Glutamatergic neuron (in vitro differentiated cells): Measurements from ENCODE around the gene BOD1L1. TPM values are rescaled to one million over a fixed set of nuclear protein-coding genes. Genes with fewer than 3 reads are reported as not detected.

Experiments used
- DNase-seq: peaks from one replicate; pipeline ENCODE4 v3.0.0; 2022
- H3K27ac Mint-ChIP-seq: one replicate; pipeline ENCODE4 v1.8.0; 2020; ENCODE audit warnings: mild to moderate bottlenecking, mixed read lengths, inconsistent platforms; ENCODE audit not compliant: unreplicated experiment
- H3K27me3 Mint-ChIP-seq: one replicate; pipeline ENCODE4 v1.8.0; 2020; ENCODE audit warnings: mild to moderate bottlenecking, moderate library complexity, mixed read lengths, inconsistent platforms; ENCODE audit not compliant: unreplicated experiment
- H3K36me3 Mint-ChIP-seq: one replicate; pipeline ENCODE4 v1.8.0; 2020; ENCODE audit warnings: mild to moderate bottlenecking, mixed read lengths, inconsistent platforms; ENCODE audit not compliant: unreplicated experiment
- H3K4me1 Mint-ChIP-seq: one replicate; pipeline ENCODE4 v1.8.0; 2020; ENCODE audit warnings: mild to moderate bottlenecking, low read depth, mixed read lengths, inconsistent platforms; ENCODE audit not compliant: unreplicated experiment
- H3K4me3 Mint-ChIP-seq: one replicate; pipeline ENCODE4 v1.8.0; 2020; ENCODE audit warnings: mild to moderate bottlenecking, mixed read lengths, inconsistent platforms; ENCODE audit not compliant: unreplicated experiment
- H3K9me3 Mint-ChIP-seq: one replicate; pipeline ENCODE4 v1.8.0; 2020; ENCODE audit warnings: mild to moderate bottlenecking, moderate library complexity, mixed read lengths, inconsistent platforms; ENCODE audit not compliant: unreplicated experiment
- total RNA-seq: library from RNA; stranded (reverse); fragmentation: NEBNext Ultra II Directional; extraction: Animal tissue kit (Norgen Biotek cat#: 25700); gene quantifications from one replicate; pipeline ENCODE4 v1.2.1, GENCODE V29; 2021; ENCODE audit not compliant: unreplicated experiment
- TF ChIP-seq, protein P1 (sequence below): fragments of 200-600 bp; sonication (generic); IDR thresholded peaks from one replicate; pipeline ENCODE4 v1.5.0; 2021; ENCODE audit not compliant: partially characterized antibody, unreplicated experiment

Gene BOD1L1
- total RNA-seq, 1 donor from 2014 or later, result 57.3 TPM

DNA sequence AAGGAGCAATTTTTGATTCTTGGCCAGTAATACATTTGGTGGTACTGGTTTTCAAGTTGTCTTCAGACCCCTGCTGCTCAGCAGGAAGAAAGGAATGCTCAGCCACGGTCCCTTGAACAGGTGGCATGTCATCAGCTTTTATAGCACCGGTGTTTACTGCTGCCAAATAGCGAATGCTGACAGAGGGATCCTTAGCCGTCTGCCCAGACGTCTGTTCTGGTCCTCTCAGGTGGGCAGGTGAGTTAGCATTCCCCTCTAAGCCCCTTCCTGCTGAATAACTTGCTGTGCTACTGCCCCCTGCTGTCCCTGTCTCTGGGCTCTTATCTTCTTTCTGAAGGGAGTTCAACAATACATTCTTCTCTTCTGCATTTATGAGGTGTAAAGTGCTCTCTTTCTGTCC, 28.4 kb downstream of the BOD1L1 start:
- peaks cover 4% of the 10 kb centered on the region for H3K4me1 Mint-ChIP-seq
- TF ChIP-seq, protein P1, sequence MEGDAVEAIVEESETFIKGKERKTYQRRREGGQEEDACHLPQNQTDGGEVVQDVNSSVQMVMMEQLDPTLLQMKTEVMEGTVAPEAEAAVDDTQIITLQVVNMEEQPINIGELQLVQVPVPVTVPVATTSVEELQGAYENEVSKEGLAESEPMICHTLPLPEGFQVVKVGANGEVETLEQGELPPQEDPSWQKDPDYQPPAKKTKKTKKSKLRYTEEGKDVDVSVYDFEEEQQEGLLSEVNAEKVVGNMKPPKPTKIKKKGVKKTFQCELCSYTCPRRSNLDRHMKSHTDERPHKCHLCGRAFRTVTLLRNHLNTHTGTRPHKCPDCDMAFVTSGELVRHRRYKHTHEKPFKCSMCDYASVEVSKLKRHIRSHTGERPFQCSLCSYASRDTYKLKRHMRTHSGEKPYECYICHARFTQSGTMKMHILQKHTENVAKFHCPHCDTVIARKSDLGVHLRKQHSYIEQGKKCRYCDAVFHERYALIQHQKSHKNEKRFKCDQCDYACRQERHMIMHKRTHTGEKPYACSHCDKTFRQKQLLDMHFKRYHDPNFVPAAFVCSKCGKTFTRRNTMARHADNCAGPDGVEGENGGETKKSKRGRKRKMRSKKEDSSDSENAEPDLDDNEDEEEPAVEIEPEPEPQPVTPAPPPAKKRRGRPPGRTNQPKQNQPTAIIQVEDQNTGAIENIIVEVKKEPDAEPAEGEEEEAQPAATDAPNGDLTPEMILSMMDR, result no peak
- H3K36me3 Mint-ChIP-seq, result peaks cover 13% of the 10 kb centered on the region
- no peaks in the 10 kb centered on the region for H3K9me3 Mint-ChIP-seq
- H3K4me3 Mint-ChIP-seq, result no peak overlapping the region
- no peak overlapping the region for H3K27ac Mint-ChIP-seq
- no peaks in the 10 kb centered on the region for H3K27me3 Mint-ChIP-seq
- no peak for DNase-seq

DNA sequence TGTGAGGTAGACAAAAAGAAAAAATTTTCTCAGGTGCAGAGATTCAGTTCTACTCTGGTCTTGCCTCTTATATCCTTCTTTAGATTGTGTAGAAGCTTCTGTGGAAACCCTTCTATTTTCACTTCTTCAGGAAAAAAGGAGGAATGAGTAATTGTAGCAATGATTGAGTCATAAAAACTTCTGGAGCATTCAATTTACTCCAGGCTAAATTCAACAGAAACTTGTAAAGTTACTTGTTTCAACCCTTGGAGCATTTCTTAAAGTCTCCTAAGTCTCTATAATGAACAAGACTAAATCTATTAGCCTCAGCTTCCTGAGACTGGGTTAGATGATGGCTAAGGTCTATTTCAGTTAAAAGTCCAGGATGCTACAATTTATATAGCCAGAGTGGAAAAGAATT, 29.9 kb downstream of the BOD1L1 start:
- no peak overlapping the region for H3K27ac Mint-ChIP-seq
- H3K27me3 Mint-ChIP-seq, result no peaks in the 10 kb centered on the region
- no peak for DNase-seq
- no peak overlapping the region for H3K4me3 Mint-ChIP-seq
- TF ChIP-seq, protein P1, result no peak
- peaks cover 4% of the 10 kb centered on the region for H3K4me1 Mint-ChIP-seq
- peaks cover 13% of the 10 kb centered on the region for H3K36me3 Mint-ChIP-seq
- no peaks in the 10 kb centered on the region for H3K9me3 Mint-ChIP-seq

DNA sequence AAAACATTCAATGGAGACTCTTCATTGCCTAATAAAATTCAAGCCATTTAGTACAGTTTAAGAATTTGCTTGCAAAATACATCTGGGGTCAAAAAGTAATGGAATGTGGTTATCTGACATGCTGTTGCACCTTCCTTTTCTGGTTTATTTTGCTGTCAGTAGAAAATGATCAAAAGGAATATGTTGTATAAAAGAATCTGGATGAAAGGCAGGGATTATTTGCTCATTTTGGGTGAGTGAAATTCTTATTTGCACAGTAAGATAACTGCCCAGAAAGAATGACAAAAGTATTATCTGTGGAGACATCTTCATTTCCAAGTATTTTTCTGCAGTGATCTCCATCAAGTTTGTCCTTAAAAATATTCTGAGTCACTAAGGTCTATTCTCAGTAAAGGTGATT, 30.4 kb downstream of the BOD1L1 start:
- Mint-ChIP-seq H3K9me3 (no peaks in the 10 kb centered on the region), H3K27ac (no peak overlapping the region), H3K27me3 (no peaks in the 10 kb centered on the region), H3K4me1 (peaks cover 5% of the 10 kb centered on the region), H3K36me3 (peaks cover 13% of the 10 kb centered on the region), H3K4me3 (no peak overlapping the region)
- TF ChIP-seq, protein P1, result no peak
- no peak for DNase-seq

DNA sequence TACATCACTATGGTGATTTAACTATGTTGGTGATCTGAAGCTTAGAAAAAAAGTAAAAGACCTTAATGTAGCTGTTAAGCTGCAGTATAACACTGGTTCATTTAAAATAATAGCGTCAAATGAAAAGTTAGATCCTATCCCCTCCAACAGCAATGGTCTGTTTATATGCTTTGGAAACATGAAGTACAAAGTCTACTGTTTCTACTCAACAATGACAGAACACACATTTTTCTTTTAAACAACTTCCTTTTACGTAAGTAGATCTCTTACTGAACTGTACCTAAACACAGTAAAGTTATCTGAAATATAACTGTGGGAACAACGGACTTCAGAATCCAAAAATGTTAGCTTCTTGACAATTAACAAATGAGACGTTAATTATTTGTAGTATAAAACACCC, 35.3 kb downstream of the BOD1L1 start:
- Mint-ChIP-seq H3K36me3 (no peaks in the 10 kb centered on the region), H3K4me1 (peaks cover 11% of the 10 kb centered on the region), H3K9me3 (no peaks in the 10 kb centered on the region), H3K4me3 (no peak overlapping the region), H3K27me3 (no peaks in the 10 kb centered on the region), H3K27ac (peak overlapping the region; percentile 28)
- TF ChIP-seq, protein P1, result no peak
- DNase-seq, result no peak

DNA sequence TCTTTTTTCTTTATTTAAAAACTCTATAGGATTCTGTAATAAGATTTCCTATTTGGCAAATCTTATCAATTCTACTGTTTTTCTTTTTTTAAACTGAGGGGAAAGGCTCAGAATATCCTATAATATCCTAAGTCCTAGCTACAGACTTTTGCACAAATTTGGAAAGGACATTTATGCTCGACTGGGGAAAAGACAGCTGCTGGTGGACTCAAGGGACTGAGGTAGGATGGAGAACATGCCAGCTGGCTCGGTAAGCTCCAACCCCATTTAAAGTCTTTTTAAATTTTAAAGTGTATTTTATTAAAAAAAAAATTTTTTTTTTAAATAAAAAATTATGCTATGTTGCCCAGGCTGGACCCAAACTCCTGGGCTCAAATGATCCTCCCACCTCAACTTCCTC, 36.8 kb downstream of the BOD1L1 start:
- Mint-ChIP-seq H3K9me3 (no peaks in the 10 kb centered on the region), H3K36me3 (no peaks in the 10 kb centered on the region), H3K27me3 (no peaks in the 10 kb centered on the region), H3K27ac (peak overlapping the region; percentile 65), H3K4me3 (peak overlapping the region; percentile 63), H3K4me1 (peaks cover 11% of the 10 kb centered on the region)
- no peak for DNase-seq
- TF ChIP-seq, protein P1, result no peak
